Measurements from ENCODE around the gene LETM1. TPM values are rescaled to one million over a fixed set of nuclear protein-coding genes. Genes with fewer than 3 reads are reported as not detected.

LETM1 gene
- total and polyA plus RNA-seq, 4 donors: 21.7 to 47.1 (median 26.8) TPM

- WGBS, 2 donors: 27 to 47% methylated on average over 22 to 27 of the region's 28 CpGs
- no peaks in the 10 kb centered on the region for H3K36me3 ChIP-seq (ENCODE audit: control insufficient read depth in 4 of 4, insufficient read depth in 4 of 4, low read length in 4 of 4)
- no peak for TF ChIP-seq CTCF (IDR thresholded peaks at IDR 0.05; ENCODE audit: control extremely low read depth, extremely low read depth)
- no peaks in the 10 kb centered on the region for H3K9me3 ChIP-seq (ENCODE audit: control insufficient read depth in 4 of 4, insufficient read depth in 3 of 4, low read length in 3 of 4)
- DNase-seq (peak; percentile 49 to 78 (median 63)), ATAC-seq (ENCODE audit: insufficient read depth, low FRiP score) (no peak)
- H3K9ac ChIP-seq (ENCODE audit: insufficient read depth in 1 of 2, low read length in 2 of 2): no peak overlapping the region
- H3K27me3 ChIP-seq (ENCODE audit: control insufficient read depth in 3 of 3, insufficient read depth in 3 of 3, low read length in 2 of 3): no peaks in the 10 kb centered on the region
- no peak overlapping the region for H3K27ac ChIP-seq (ENCODE audit: low read depth in 1 of 2, low read length in 1 of 2)
- H3K4me3 ChIP-seq: no peak overlapping the region
- H3K4me1 ChIP-seq (ENCODE audit: control insufficient read depth in 5 of 5, insufficient read depth in 5 of 5, low read length in 5 of 5): peaks cover 0 to 50% (median 4%) of the 10 kb centered on the region in 5 donors
Measured at GRCh38 chr4:1771555-1772305, 84.2 kb downstream of the LETM1 start.

- no peak overlapping the region for H3K9ac ChIP-seq (ENCODE audit: insufficient read depth in 1 of 2, low read length in 2 of 2)
- ATAC-seq (ENCODE audit: insufficient read depth, low FRiP score) (no peak), DNase-seq (no peak)
- H3K36me3 ChIP-seq (ENCODE audit: control insufficient read depth in 4 of 4, insufficient read depth in 4 of 4, low read length in 4 of 4): no peaks in the 10 kb centered on the region
- no peak for TF ChIP-seq CTCF (IDR thresholded peaks at IDR 0.05; ENCODE audit: control extremely low read depth, extremely low read depth)
- no peaks in the 10 kb centered on the region for H3K9me3 ChIP-seq (ENCODE audit: control insufficient read depth in 4 of 4, insufficient read depth in 3 of 4, low read length in 3 of 4)
- H3K4me1 ChIP-seq (ENCODE audit: control insufficient read depth in 5 of 5, insufficient read depth in 5 of 5, low read length in 5 of 5): peaks cover 0 to 58% (median 4%) of the 10 kb centered on the region in 5 donors
- no peak overlapping the region for H3K4me3 ChIP-seq
- no peak overlapping the region for H3K27ac ChIP-seq (ENCODE audit: low read depth in 1 of 2, low read length in 1 of 2)
- WGBS, 2 donors: 82 to 84% methylated on average over 11 of the region's 11 CpGs
- no peaks in the 10 kb centered on the region for H3K27me3 ChIP-seq (ENCODE audit: control insufficient read depth in 3 of 3, insufficient read depth in 3 of 3, low read length in 2 of 3)
Measured at GRCh38 chr4:1770791-1771231, 85.1 kb downstream of the LETM1 start.

GRCh38 chr4:1770245-1770644 lies 85.7 kb downstream of the LETM1 start:
- 58 to 75% methylated on average over 28 to 33 of the region's 33 CpGs for WGBS, 2 donors
- H3K4me3 ChIP-seq: no peak overlapping the region

More at GRCh38 chr4:1770245-1770644, 85.7 kb downstream of the LETM1 start:
- Histone ChIP-seq H3K4me1 (ENCODE audit: control insufficient read depth in 5 of 5, insufficient read depth in 5 of 5, low read length in 5 of 5) (peaks cover 0 to 58% (median 4%) of the 10 kb centered on the region in 5 donors), H3K9me3 (ENCODE audit: control insufficient read depth in 4 of 4, insufficient read depth in 3 of 4, low read length in 3 of 4) (no peaks in the 10 kb centered on the region), H3K27me3 (ENCODE audit: control insufficient read depth in 3 of 3, insufficient read depth in 3 of 3, low read length in 2 of 3) (no peaks in the 10 kb centered on the region), H3K36me3 (ENCODE audit: control insufficient read depth in 4 of 4, insufficient read depth in 4 of 4, low read length in 4 of 4) (no peaks in the 10 kb centered on the region), H3K27ac (ENCODE audit: low read depth in 1 of 2, low read length in 1 of 2) (no peak overlapping the region), H3K9ac (ENCODE audit: insufficient read depth in 1 of 2, low read length in 2 of 2) (no peak overlapping the region)
- no peak for ATAC-seq (ENCODE audit: insufficient read depth, low FRiP score)
- no peak for TF ChIP-seq CTCF (IDR thresholded peaks at IDR 0.05; ENCODE audit: control extremely low read depth, extremely low read depth)
- DNase-seq: no peak

All from lung (tissue), 12 donors.